ES-I3 (cell line): ENCODE results near the gene DDX18.
"Not testable (repeated sequence)": the region's sequence is repeated elsewhere in the genome, so short reads cannot be mapped to it uniquely, and the experiment has no call there.

Experiments used
- H3K36me3 ChIP-seq: 2 replicates; pipeline ENCODE4 v1.6.1; 2013; ENCODE audit warnings: mild to moderate bottlenecking, low read length, control low read depth, moderate library complexity; ENCODE audit not compliant: insufficient read depth
- H3K4me1 ChIP-seq: 2 replicates; pipeline ENCODE4 v1.6.1; 2013; ENCODE audit warnings: mild to moderate bottlenecking, control low read depth, low read length; ENCODE audit not compliant: insufficient read depth
- H3K9ac ChIP-seq: 2 replicates; pipeline ENCODE4 v1.6.1; 2013; ENCODE audit warnings: low read depth, mild to moderate bottlenecking, low read length, moderate library complexity
- H3K9me3 ChIP-seq: 2 replicates; pipeline ENCODE4 v1.6.1; 2013; ENCODE audit warnings: mild to moderate bottlenecking, low read length, moderate library complexity; ENCODE audit not compliant: control insufficient read depth, insufficient read depth

The DDX18 gene

DNA sequence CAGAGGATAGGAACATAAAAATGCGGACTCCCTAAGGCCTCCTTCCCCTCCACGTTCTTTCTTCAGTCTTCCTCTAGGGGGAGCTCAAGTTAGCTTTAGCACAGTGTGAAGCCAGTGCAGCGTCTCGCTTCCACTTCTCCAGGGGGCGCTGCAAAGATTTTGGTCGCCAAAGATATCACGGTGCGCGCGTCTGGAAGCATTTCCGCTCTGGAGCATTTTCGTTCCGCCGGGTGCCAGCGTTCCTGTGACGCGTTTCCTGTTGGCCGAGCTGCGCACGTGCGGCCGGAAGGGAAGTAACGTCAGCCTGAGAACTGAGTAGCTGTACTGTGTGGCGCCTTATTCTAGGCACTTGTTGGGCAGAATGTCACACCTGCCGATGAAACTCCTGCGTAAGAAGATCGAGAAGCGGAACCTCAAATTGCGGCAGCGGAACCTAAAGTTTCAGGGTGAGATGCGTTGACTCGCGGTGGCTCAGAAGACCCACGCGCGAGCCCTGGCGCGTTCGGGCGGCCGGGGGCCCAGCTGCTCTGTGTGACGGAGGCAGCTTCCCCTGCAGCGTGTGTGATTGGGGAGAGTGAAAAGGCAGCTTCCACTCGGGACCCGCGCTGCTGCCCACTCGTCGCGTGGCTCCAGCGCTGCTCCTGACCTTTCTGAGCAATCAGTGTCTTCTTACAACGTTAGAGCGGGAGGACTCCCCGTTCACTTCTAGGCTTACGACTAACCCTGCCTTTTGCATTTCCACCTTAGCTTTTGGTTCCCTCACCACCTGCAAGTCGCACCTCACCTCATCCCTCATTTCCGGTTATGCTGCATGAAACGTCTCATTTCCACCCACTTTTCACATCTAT is at the start of gene DDX18:
DDX18 (plus strand) TSS at position 275 of the 848 bp plus-strand sequence; CDS start at position 362, 87 bp downstream.
- Histone ChIP-seq H3K9me3 (no peaks in the 10 kb centered on the region), H3K4me1 (peaks cover 10% of the 10 kb centered on the region), H3K9ac (peak within 1 kb of the TSS; percentile 81), H3K36me3 (peaks cover 17% of the 10 kb centered on the region)

DNA sequence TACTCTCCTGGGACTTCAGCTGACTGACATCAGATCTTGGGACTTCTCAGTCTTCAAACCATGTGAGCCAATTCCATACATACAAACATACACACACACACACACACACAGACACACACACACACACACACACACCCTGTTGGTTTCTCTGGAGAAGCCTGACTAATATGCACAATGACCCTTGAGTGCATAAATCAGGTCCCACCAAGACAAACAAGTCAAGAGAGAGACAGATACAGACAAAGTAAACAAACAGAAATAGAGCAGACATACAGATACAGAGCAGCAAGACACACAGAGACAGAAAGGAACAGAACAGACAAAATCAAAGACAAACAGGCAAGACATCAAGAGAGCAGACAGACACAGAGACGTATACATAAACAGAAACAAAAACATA is 43.8 kb upstream of the DDX18 start:
- Histone ChIP-seq H3K9me3 (no peaks in the 10 kb centered on the region), H3K4me1 (no peaks in the 10 kb centered on the region), H3K9ac (no peak overlapping the region), H3K36me3 (no peaks in the 10 kb centered on the region)

DNA sequence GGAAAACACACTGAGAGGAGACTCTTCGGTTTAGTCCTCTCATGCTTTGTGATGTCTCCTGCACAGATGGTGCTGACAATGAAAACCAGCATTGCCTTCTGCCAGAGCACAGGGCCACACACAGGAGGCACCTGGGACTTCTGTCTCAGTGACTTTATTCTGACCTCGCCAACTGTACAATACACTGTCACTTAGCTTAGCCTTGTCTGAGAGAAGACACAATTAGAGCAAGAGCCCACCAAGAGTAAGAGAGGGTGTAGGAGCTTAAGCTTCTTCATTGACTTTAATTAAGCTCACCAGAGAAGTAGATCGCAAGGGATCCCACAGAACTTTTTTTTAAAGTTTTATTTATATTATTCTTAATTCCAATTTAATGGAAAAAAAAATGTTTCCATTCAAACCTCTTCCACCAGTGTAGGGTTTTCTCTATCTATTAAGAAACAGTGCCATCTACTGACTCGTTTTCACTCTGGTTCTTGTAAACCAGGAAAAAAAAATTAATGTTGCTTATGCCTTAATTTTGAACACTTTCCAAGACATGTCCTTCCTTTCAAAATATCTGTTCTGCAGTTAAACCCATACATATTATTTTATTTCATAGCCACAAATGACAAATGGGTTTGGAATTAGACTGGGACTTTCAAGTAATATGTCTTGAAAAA is 42.4 kb upstream of the DDX18 start:
- no peaks in the 10 kb centered on the region for H3K4me1 ChIP-seq
- no peaks in the 10 kb centered on the region for H3K36me3 ChIP-seq
- no peak overlapping the region for H3K9ac ChIP-seq
- H3K9me3 ChIP-seq: no peaks in the 10 kb centered on the region

DNA sequence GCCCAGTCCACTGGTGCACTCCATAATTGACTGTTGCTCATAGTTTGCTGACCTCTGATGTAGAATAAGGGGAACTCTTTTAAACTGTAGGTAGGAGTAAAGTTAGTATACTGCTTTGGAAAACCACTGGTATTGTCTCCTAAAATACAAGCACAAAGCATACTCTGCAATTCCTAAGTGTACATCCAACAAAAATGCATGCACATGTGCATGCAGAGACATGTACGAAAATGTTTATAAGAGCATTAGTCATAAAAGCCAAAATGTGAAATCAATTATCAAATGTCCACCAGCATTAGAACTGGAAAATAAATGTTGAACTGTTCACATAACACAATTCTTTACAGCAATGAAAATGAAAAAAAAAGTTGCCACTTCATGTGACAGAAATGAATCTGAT is 39.8 kb upstream of the DDX18 start:
- H3K36me3 ChIP-seq: no peaks in the 10 kb centered on the region
- no peak overlapping the region for H3K9ac ChIP-seq
- no peaks in the 10 kb centered on the region for H3K9me3 ChIP-seq
- H3K4me1 ChIP-seq: no peaks in the 10 kb centered on the region

DNA sequence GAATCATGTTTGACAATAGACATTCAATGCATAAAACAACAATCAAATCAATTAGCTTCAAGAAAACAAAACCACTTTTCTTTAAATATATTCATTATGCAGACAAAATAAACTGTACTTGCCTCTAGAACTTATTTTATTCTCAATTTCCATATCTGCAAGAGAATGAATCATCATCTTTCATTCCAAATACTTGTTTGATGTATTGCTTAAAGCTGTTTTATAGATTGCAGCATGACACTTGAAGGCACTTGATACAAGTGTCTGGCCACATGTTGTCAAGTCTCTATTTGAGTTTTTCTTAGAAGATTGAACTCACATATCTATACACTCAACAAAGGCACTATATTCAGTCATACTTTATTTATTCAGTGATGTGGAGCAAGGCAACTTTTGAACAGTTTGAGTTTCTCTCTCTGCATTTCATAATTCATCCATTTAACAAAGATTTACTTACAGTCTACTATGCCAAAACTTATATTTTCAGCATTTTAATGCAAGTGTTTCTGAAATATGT is 38.7 kb upstream of the DDX18 start:
- H3K9ac ChIP-seq: no peak overlapping the region
- no peaks in the 10 kb centered on the region for H3K36me3 ChIP-seq
- H3K9me3 ChIP-seq: no peaks in the 10 kb centered on the region
- no peaks in the 10 kb centered on the region for H3K4me1 ChIP-seq

DNA sequence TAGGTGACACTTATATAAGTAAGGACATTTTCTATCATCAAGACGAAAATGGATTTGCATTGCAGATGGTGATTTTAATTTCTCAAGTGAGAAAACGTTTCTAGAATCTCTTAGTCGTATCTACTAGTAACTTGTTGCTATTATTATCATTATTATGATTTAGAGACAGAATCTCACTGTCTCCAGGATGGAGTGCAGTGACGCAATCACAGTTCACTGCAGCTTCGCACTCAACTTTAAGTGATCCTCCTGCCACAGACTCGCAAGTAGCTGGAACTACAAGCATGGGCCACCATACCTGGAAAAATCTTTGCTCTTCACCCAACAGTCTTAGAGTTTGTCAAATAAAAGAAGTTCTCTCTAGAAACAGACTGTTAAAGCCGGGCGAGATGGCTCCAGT is 37.6 kb upstream of the DDX18 start:
- Histone ChIP-seq H3K36me3 (no peaks in the 10 kb centered on the region), H3K9ac (no peak overlapping the region), H3K9me3 (no peaks in the 10 kb centered on the region), H3K4me1 (no peaks in the 10 kb centered on the region)

DNA sequence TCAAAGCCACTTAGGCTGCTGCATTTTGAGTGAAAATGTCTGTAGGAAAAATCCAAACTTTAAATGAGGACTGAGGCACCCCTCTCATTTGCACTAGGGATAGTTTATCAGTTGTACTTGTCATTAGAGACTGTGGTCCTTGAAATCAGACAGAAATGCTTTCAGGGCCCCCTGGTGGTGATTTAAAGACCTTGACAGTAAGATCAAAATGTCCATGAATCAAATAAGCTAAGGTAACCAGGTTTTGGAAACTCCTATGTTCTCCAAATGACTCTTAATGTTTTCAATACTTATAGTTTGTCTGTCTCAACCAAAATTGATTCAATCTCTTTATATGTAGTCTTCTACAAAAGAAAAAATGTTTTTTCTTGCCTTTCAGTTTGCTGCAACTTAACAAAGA is 28.8 kb upstream of the DDX18 start:
- Histone ChIP-seq H3K36me3 (no peaks in the 10 kb centered on the region), H3K9me3 (no peaks in the 10 kb centered on the region), H3K4me1 (no peaks in the 10 kb centered on the region), H3K9ac (no peak overlapping the region)

DNA sequence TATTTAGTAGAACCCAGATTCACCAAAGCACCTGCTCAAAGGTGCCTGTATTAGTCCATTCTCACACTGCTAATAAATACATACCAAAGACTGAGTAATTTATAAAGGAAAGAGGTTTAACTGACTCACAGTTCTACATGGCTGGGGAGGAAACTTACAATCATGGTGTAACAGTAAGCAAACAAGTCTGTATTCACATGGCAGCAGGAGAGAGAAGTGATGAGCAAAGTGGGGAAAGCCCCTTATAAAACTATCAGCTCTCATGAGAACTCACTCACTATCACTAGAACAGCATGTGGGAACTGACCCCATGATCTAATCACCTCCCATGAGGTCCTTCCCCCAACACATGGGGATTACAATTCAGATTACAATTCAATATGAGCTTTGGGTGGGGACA is 28.0 kb upstream of the DDX18 start:
- Histone ChIP-seq H3K9me3 (no peaks in the 10 kb centered on the region), H3K36me3 (no peaks in the 10 kb centered on the region), H3K9ac (no peak overlapping the region), H3K4me1 (no peaks in the 10 kb centered on the region)

DNA sequence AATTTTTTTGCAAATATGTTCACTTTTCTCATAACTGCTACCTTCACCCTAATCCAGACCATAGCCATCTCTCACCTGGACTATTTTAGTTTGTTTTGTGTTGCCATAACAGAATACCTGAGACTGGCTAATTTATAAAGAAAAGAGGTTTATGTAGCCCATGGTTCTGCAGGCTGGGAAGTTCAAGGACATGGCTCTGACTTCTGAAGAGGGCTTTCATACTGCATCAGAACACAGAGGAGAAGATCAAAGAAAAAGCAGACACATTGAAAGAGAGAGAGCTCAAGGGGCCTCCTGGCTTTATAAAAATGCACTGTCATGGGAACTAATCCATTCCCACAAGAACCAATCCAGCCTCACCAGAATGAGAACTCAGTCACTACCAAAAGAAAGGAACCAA is 25.0 kb upstream of the DDX18 start:
- Histone ChIP-seq H3K9me3 (no peaks in the 10 kb centered on the region), H3K9ac (no peak overlapping the region), H3K36me3 (no peaks in the 10 kb centered on the region), H3K4me1 (no peaks in the 10 kb centered on the region)

DNA sequence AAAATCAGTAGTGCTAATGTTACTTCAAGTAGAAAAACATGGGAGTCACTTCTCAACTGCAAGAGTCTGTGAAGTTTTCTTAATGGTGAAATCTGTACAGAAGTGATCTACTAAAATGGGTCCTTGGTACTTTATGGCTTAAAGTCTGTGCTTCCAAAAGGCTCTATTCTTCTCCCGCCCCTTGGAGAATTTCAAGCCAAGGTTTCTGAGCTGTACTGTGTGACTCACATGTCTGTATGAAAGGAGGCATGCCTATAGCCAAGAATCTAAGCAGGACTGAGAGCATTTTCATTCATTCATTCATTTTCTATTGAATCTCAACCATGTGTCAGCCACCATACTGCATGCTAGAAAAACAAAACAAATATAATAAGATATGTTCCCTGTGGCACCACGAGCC is 19.8 kb upstream of the DDX18 start:
- Histone ChIP-seq H3K36me3 (no peaks in the 10 kb centered on the region), H3K9ac (no peak overlapping the region), H3K4me1 (no peaks in the 10 kb centered on the region), H3K9me3 (no peaks in the 10 kb centered on the region)

DNA sequence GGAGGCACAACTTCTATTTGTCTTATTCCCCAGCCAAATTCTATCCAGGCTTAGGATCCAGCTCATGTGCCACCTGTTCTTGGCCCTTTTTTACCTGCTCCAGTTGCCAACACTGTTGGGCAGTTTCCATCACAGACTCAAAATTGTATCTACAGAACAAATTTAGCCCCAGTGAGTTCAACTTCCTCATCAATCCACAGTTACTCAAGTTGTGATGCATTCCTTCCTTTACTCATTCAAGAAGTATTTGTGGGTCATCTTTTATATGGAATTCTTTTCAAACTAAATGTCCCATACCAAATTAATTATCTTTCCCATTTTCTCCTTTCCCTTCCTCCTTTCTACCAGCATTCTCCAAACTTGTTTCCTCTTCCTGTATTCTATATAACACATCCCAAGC is 12.7 kb upstream of the DDX18 start:
- no peak overlapping the region for H3K9ac ChIP-seq
- H3K4me1 ChIP-seq: no peaks in the 10 kb centered on the region
- H3K9me3 ChIP-seq: no peaks in the 10 kb centered on the region
- no peaks in the 10 kb centered on the region for H3K36me3 ChIP-seq

DNA sequence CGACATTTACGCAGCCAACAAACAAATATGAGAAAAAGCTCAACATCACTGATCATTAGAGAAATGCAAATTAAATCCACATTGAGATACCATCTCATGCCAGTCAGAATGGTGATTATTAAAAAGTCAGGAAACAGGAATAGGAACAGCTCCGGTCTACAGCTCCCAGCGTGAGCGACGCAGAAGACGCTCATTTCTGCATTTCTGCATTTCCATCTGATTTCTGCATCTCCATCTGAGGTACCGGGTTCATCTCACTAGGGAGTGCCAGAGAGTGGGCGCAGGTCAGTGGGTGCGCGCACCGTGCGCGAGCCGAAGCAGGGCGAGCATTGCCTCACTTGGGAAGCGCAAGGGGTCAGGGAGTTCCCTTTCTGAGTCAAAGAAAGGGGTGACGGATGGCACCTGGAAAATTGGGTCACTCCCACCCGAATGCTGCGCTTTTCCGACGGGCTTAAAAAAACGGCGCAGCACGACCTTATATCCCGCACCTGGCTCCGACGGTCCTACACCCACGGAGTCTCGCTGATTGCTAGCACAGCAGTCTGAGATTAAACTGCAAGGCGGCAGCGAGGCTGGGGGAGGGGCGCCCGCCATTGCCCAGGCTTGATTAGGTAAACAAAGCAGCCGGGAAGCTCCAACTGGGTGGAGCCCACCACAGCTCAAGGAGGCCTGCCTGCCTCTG is 10.7 kb upstream of the DDX18 start:
- not testable (repeated sequence) for H3K36me3 ChIP-seq, H3K9me3 ChIP-seq, H3K4me1 ChIP-seq
- H3K9ac ChIP-seq: peak overlapping the region; percentile 30

DNA sequence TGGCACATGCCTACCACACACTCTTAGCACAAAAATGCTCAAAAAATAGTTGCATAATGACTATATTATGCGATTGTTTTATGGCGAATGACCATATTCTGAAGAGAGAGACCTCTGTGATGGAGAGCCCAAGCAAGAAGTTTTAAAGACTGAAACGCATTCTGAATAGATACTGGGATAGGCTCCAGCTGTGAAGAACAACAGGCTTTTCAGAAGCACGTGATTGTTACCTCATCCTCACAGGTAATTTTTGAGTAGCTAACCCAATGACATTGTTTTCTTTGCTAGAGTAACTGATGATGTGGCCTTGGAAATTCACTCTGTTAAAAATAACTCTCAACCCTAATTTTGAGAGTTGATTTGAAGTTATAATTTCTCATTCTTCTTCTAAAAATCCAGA is 2.0 kb upstream of the DDX18 start:
- Histone ChIP-seq H3K9ac (no peak overlapping the region), H3K9me3 (no peaks in the 10 kb centered on the region), H3K4me1 (peaks cover 10% of the 10 kb centered on the region), H3K36me3 (peaks cover 2% of the 10 kb centered on the region; the same call in 1 of the 2 replicates)

DNA sequence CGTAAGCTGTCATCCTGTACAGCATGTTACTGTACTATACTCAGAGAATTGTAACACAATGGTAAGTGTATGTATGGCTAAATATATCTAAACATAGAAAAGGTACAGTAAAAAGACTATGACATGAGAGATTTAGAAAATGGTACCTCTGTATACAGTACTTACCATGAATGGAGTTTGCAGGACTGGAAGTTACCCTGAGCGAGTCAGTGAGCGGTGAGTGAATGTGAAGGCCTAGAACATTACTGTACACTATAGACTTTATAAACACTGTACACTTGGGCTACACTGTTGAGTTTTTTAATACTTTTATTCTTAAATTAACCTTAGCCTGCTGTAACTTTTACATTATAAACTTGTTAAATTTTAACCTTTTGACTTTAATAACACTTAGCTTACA is 1.5 kb downstream of the DDX18 start:
- no peak overlapping the region for H3K9ac ChIP-seq
- H3K9me3 ChIP-seq: no peaks in the 10 kb centered on the region
- peaks cover 24% of the 10 kb centered on the region for H3K36me3 ChIP-seq
- H3K4me1 ChIP-seq: peaks cover 10% of the 10 kb centered on the region
